UCSD-AML1 (cell line): ENCODE results near the gene PCDHB9.
"Not testable (repeated sequence)": the region's sequence is repeated elsewhere in the genome, so short reads cannot be mapped to it uniquely, and the experiment has no call there.

Experiments
- DNase-seq: peaks from one replicate; lab custom pipeline; 2025; ENCODE audit not compliant: unreplicated experiment; lab: John Stamatoyannopoulos, UW

The PCDHB9 gene

GRCh38 chr5:141186897-141187512 lies at the start of gene PCDHB9:
Gene PCDHB9, plus strand, starts transcription at chr5:141187161. Its CDS starts 158 bp downstream, at chr5:141187319.
- peak; percentile 33 for DNase-seq

- not testable (repeated sequence) for DNase-seq
These were observed 49.6 kb upstream of the PCDHB9 start for GRCh38 chr5:141137346-141137745.

- DNase-seq: no peak
These were observed 37.1 kb upstream of the PCDHB9 start, which contains the start of gene PCDHB6 for GRCh38 chr5:141149812-141150211. Gene PCDHB6, plus strand, starts transcription at chr5:141150057. Its CDS starts 201 bp downstream, at chr5:141150258.

GRCh38 chr5:141150224-141150992 lies 36.6 kb upstream of the PCDHB9 start:
- DNase-seq: no peak

DNA sequence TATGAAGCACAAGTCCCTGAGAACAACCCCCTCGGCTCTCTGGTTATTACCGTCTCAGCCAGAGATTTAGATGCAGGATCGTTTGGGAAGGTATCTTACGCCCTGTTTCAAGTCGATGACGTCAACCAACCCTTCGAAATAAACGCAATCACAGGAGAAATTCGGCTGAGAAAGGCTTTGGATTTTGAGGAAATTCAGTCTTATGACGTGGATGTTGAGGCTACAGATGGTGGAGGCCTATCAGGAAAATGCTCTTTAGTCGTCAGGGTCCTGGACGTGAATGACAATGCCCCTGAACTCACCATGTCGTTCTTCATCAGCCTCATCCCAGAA lies 36.0 kb upstream of the PCDHB9 start:
- DNase-seq: no peak

- not testable (repeated sequence) for DNase-seq
These were observed 35.3 kb upstream of the PCDHB9 start for GRCh38 chr5:141151632-141152031.

DNA sequence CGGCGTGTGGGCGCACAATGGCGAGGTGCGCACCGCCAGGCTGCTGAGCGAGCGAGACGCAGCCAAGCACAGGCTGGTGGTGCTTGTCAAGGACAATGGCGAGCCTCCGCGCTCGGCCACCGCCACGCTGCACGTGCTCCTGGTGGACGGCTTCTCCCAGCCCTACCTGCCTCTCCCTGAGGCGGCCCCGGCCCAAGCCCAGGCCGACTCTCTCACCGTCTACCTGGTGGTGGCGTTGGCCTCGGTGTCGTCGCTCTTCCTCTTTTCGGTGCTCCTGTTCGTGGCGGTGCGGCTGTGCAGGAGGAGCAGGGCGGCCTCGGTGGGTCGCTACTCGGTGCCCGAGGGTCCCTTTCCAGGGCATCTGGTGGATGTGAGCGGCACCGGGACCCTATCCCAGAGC lies 34.9 kb upstream of the PCDHB9 start:
- not testable (repeated sequence) for DNase-seq

DNA sequence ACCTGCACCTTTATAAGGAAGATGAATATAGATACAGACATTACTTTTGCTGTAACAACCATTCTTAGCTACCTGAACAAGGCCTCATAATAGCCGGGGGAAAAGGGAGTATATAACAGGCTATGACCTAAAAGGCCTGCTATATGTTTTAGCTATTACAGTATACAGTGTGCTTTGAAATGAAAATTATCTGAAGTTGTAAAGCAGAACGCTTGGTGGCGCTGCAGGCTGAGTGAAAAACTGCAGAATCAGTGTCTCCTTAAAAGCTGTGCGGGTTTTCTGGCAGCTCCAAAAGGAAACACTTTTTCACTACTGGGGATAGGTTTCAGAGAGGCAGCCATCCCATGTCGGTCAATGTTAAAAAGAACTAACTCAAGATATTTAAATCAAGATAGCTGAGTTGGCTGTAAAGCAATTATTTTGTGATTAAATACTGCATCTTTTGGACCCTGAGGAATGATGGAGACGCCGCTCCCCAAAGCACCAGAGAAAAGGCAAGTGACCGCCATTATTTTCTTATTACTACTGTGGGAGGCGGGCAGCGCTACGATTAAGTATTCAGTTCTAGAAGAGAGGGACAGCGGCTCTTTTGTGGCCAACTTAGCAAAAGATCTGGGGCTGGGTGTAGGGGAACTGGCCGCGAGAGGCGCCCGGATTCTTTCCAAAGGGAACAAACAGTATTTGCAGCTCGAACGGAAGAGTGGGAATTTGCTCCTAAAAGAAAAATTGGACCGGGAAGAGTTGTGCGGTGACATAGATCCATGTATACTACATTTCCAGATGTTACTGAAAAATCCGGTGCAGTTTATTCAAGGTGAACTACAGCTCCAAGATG lies 31.2 kb upstream of the PCDHB9 start:
- DNase-seq: no peak

DNA sequence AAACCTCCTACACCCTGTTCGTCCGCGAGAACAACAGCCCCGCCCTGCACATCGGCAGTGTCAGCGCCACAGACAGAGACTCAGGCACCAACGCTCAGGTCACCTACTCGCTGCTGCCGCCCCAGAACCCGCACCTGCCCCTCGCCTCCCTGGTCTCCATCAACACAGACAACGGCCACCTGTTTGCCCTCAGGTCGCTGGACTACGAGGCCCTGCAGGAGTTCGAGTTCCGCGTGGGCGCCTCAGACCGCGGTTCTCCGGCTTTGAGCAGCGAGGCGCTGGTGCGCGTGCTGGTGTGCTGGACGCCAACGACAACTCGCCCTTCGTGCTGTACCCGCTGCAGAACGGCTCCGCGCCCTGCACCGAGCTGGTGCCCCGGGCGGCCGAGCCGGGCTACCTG lies 29.6 kb upstream of the PCDHB9 start:
- not testable (repeated sequence) for DNase-seq

- not testable (repeated sequence) for DNase-seq
These were observed 29.1 kb upstream of the PCDHB9 start for GRCh38 chr5:141157901-141158300.

DNA sequence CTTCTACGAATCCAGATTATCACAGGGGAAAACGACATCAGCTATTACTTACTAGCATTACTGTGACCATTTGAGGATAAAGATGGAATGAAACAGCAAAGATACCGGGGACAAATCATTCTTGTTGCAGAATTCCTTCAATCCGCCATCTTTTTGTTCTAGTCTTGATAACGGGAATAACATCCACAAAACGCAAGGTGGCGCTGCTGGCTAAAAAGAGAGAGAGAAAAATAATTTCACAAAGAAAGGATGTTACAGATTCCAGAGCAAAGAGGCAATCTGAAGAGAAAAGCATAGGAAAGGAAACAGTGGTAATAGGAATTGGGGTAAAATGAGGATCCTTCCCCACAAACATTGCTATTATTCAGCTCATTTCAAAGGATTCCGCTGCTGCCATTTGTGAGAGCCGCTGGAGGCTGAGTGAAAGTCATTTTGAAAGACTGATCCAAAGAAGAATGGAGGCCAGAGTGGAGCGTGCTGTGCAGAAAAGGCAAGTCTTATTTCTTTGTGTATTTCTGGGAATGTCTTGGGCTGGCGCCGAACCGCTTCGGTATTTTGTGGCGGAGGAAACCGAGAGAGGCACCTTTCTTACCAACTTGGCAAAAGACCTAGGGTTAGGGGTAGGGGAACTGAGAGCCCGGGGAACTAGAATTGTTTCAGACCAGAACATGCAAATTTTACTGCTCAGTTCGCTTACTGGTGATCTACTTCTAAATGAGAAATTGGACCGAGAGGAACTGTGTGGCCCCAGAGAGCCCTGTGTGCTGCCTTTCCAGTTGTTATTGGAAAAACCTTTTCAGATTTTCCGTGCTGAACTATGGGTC lies 14.4 kb upstream of the PCDHB9 start, which contains the start of gene PCDHB7:
Gene PCDHB7, plus strand, starts transcription at position 264 of the 824 bp plus-strand sequence. Its CDS starts 192 bp downstream, at position 456.
- DNase-seq: no peak

DNA sequence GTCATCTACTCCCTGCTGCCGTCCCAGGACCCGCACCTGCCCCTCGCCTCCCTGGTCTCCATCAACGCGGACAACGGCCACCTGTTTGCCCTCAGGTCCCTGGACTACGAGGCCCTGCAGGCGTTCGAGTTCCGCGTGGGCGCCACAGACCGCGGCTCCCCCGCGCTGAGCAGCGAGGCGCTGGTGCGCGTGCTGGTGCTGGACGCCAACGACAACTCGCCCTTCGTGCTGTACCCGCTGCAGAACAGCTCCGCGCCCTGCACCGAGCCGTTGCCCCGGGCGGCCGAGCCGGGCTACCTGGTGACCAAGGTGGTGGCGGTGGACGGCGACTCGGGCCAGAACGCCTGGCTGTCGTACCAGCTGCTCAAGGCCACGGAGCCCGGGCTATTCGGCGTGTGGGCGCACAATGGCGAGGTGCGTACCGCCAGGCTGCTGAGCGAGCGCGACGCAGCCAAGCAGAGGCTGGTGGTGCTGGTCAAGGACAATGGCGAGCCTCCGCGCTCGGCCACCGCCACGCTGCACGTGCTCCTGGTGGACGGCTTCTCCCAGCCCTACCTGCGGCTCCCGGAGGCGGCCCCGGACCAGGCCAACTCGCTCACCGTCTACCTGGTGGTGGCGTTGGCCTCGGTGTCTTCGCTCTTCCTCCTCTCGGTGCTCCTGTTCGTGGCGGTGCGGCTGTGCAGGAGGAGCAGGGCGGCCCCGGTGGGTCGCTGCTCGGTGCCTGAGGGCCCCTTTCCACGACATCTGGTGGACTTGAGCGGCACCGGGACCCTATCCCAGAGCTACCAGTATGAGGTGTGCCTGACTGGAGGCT lies 12.5 kb upstream of the PCDHB9 start:
- not testable (repeated sequence) for DNase-seq

DNA sequence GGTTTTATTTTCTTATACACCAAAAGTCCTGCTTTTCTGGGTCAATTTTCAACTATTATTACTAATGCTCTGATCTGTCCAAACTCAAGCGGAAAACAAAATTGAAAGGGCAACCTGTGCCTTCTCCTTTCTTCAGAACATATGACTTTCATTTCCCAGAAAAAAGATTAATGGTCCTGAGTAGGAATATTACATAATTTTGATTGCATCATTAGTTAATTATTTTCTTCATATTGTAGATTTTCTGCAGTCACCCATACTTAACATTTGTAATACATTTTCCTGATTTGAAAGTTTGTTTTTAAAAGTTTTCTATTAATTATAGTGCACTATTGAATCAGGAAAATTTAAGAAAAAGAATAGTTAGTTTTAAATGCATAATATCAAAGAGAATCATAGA lies 11.0 kb upstream of the PCDHB9 start:
- DNase-seq: no peak

DNA sequence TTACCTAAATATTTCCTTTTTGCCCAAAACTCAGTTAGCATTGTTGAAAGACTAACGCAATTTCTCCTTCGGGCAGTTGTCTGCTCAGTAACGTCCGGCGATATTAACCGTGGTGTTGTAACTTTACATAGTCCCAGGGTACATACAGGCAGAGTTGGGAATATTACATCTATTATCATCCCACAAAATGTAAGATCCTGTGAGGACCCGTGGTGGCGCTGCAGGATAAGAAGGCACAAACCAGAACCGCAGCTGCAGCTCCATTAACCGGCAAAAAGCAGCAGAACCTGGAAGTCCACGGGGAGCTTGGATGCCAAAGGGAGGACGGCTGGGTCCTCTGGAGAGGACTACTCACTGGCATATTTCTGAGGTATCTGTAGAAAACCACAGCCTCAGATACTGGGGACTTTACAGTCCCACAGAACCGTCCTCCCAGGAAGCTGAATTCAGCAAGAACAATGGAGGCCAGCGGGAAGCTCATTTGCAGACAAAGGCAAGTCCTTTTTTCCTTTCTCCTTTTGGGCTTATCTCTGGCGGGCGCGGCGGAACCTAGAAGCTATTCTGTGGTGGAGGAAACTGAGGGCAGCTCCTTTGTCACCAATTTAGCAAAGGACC lies 9.3 kb upstream of the PCDHB9 start, which contains the start of gene PCDHB8:
Gene PCDHB8, plus strand, starts transcription at position 214 of the 615 bp plus-strand sequence. Its CDS starts 245 bp downstream, at position 459.
- DNase-seq: not testable (repeated sequence)

DNA sequence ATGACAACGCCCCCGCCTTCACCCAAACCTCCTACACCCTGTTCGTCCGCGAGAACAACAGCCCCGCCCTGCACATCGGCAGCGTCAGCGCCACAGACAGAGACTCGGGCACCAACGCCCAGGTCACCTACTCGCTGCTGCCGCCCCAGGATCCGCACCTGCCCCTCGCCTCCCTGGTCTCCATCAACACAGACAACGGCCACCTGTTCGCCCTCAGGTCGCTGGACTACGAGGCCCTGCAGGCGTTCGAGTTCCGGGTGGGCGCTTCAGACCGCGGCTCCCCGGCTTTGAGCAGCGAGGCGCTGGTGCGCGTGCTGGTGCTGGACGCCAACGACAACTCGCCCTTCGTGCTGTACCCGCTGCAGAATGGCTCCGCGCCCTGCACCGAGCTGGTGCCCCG lies 7.6 kb upstream of the PCDHB9 start:
- DNase-seq: not testable (repeated sequence)

DNA sequence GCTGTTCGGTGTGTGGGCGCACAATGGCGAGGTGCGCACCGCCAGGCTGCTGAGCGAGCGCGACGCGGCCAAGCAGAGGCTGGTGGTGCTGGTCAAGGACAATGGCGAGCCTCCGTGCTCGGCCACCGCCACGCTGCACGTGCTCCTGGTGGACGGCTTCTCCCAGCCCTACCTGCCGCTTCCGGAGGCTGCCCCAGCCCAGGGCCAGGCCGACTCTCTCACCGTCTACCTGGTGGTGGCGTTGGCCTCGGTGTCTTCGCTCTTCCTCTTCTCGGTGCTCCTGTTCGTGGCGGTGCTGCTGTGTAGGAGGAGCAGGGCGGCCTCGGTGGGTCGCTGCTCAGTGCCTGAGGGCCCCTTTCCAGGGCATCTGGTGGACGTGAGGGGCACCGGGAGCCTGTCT lies 7.1 kb upstream of the PCDHB9 start:
- DNase-seq: not testable (repeated sequence)

DNA sequence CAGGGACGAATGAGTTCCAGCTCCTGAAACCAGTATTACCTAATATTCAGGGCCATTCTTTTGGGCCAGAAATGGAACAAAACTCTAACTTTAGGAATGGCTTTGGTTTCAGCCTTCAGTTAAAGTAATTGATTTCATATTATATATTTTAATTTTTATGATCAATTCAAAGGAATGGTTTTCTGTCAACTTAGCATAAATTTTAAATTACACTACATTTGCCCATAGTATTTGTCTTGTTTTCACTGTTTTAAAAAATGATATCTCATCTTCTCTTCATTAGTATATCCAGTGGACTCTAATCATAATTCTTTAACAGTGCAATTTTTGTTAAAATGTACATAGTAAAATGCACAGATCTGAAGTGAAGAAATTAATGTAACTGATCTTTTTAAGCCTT lies 6.6 kb upstream of the PCDHB9 start:
- DNase-seq: no peak

DNA sequence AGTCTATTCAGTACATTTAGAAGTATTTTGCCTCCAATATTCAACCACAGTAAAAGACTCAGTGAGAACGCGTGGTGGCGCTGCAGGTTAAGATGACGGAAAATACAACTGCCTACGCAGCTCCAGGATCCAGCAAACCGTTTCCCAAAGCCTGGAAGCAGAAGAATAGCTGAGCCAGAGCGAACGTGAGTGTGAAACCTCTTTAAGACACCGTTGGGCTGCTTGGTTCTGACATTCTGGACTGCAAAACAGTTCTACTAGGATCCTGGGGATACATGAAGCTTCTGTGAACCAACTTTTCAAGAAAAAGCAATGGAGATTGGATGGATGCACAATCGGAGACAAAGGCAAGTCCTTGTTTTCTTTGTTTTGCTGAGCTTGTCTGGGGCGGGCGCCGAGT lies 4.7 kb upstream of the PCDHB9 start, which contains the start of gene PCDHB16:
Gene PCDHB16, plus strand, starts transcription at position 140 of the 400 bp plus-strand sequence. Its CDS starts 173 bp downstream, at position 313.
- no peak for DNase-seq
